ENCODE results near the gene E2F1.
A peak's percentile ranks its signal among the peaks of the same experiment; 100 is the strongest.

The E2F1 gene

GRCh38 chr20:33687370-33687915 is 1.3 kb upstream of the E2F1 start:
- DNase-seq, result no peak

- DNase-seq, result no peak
These were observed 790 bp upstream of the E2F1 start for GRCh38 chr20:33686984-33687366.

- DNase-seq, result peak; percentile 17 to 68
These were observed 671 bp downstream of the E2F1 start for GRCh38 chr20:33685328-33686099.

DNA sequence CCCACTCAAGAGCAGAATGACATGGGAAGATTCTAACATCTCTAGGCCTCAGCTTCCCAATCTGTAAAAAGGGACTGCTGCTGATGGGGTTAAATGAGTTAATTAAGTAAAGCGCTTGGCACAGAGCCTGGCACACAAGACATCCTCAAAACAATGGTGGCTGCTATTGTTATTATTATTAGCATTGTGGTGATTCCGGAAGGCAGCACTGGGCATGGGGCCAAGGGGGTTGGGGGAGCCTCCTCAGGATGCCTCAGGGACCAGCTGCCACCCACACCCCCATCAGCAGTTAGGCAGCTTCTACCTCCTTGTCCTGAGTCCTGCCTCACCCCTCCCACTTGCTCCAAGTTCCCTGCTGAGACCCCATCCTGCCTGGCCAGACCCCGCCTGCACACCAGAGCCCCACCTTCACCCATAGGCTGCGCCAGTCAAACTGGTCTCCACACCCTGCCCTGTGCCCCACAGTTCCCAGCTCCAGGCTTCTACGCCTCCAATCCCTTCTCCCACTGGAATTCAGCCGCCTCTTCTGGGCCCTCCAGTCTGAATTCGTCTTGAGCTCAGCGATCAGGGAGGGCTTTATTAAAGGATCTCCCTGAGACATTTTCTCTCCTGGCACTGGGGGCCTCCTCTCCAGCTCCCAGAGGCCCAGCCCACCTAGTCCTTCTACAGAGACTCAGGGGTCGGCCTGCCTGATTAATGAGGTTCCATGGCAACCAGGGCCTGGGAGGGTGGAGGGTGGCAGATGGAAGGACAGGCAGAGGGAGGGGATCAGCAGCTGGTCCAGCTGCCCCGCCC is 1.5 kb downstream of the E2F1 start:
- no peak for DNase-seq

GRCh38 chr20:33681728-33682353 is 4.3 kb downstream of the E2F1 start:
- no peak for DNase-seq

- no peak for DNase-seq
These were observed 4.9 kb downstream of the E2F1 start for GRCh38 chr20:33681288-33681687.

DNA sequence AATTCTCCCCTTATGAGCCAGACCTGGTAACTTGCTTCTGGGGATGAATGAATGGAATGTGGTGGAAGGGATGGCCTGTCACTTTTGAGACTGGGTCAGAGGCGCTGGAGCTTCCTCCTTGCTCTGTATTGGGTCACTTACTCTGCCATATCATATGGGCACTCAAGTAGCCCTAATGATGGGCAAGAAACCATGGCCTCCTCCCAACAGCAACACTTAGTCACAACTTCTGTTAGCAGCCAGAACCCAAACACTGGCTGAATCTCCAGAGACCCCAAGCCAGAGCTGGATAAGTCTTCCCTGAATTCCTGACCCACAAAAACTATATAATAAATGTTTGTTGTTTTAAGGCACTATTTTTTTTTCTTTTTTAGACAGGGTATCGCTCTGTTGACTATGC is 5.5 kb downstream of the E2F1 start:
- no peak for DNase-seq

DNA sequence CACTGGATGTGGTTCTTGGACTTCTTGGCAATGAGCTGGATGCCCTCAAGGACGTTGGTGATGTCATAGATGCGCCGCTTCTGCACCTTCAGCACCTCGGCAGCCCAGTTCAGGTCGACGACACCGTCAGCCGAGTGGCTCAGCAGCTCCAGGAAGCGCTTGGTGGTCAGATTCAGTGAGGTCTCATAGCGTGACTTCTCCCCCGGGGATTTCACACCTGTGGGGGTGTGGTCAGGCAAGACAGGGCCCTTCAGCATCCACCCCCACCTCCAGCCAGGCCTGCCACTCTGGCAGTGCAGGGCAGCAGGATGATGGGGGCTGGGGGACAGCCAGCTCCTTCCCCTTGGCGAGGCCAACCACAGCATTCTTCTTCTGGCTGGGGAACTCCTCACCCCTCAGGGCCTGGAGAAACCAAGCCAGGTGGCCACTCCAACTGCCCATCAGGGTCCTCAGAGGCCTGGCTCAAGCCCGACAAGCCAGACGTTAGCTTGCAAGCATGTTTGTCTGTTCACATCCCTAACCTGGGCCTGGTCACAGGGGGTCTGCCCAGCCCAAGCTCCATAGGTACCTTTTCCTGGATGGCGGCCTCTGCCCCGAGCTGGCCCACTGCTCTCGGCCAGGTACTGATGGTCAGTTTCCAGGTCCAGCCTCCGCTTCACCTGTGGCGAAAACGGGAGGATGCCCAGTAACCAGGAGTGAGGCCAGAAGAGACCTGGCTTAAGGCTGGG is 6.3 kb downstream of the E2F1 start:
- DNase-seq, result no peak

DNA sequence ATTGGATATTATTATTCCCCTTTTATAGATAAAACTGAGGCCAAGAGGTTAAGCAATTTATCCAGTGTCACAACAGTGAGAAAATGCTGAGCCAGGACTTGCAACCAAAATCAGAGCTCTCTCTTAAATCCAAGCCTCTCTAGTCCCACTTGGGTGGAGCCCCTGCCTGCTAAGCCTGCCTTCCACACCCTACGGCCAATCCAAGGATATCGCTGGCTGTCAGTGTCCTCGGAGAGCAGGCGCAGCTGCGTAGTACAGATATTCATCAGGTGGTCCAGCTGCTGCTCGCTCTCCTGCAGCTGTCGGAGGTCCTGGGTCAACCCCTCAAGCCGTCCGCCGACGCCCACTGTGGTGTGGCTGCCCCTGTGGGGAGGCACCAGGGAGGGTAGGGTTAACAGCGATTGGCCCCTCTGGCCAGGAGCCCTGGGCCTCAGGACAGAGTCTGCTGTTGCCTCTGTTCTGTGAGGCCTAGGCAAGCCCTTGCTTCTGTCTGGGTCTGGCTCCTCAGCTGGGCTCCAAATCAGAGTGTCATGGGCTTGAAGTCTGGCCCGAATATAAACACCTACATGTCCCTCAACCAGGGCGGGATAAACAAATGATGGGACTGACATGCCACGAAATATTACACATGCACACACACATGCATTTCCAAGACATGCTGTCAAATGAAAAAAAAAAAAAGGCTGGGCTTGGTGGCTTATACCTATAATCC is 8.0 kb downstream of the E2F1 start:
- no peak for DNase-seq

- no peak for DNase-seq
These were observed 9.2 kb downstream of the E2F1 start for GRCh38 chr20:33676652-33677645.

GRCh38 chr20:33676121-33676520 is 10.1 kb downstream of the E2F1 start:
- no peak for DNase-seq

DNA sequence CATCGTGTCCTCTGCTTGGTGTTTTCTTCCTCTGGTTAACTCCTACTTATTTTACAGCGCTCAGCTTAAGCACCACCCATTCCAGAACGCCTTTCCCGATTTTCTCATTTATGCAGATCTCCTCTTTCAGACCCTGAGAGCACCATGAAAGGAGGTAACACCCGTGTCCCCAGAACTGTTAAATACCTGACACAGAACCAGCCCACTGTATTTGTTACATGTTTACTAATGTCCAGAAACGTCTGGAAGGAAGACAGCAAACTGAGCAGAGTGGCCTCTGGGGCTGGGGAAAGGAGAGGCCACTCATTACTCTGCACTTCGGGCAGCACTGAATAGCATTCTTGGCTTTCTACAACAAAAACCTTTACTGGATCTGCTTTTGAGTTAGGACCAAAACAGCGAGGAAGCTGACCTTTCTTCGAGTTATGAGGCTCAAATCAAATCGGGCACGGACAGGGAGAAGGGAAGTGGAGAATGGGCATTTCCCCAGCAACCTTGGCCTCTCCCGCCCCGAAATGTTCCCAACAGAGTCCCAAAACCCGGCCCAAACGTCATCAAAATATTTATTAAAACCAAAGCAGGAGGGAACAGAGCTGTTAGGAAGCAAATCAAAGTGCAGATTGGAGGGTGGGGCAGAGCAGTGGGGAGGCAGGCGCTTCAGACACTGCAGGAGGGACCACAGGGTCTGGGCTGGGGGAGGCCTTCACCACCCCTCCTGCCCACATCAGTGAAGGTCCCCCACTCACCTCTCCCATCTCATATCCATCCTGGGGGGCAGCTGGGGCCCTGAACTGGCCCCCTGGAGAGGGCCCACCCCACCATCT is 10.8 kb downstream of the E2F1 start:
- no peak for DNase-seq

- peak; percentile 30 to 68 for DNase-seq
These were observed 11.7 kb downstream of the E2F1 start, which contains the start of gene NECAB3 for GRCh38 chr20:33674294-33675135. NECAB3 (minus strand) TSS chr20:33674428; CDS start chr20:33674352, 76 bp downstream.

DNA sequence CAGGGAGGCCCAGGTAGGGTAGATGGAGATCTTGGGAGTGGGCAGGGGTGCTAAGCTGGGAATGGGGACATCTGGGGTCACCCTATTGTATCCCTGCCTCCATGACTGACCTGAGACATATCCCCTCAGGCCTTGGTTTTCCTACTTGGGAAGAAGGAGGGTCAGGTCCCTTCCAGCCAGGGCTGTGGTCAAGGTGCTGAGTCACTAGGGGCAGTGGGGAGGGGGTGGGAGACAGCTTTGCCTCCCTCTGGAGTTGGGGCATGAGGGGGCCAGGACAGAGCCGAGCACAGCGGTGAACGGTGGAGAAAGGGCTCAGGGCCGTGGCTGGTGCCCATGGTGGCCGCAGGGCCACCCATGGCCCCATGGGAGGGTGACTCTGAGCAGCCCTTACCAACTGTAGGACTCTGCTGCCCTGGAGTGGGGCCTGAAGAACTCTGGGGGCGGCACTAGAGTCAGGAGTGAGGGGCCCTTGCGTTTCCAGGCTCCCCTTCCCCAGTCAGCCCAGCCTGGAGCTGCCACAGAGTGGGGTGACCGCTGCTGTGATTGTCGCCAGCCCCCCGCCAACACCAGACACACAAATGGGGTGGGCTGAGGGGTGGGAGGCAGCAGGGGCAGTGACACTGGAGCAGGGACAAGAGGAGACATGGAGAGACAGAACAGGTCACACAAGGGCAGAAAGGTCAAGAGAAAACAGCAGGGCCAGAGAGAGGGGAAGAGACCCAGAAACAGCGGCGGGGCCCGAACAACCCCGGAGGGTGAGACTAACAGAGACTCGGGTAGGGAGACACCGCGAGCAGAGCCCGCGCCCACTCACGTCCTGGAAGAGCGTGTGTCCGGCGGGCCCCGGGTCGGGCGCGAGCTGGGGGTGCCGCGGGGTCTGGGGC is 12.5 kb downstream of the E2F1 start:
- no peak for DNase-seq

DNA sequence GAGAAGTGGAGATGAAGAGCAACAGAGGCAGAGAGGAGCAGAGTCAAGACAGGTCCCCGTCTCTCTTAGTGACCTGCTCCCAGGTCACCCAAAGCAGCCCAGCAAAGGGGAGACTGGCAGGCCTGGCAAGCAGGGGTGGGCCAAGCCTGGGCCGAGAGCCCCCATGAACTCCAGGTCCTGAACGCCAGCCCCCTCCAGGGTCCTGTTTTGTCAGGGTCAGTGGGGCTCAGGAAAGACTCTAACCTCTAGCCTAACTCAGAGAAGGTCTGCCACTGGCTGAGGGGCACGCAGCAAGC is 13.1 kb downstream of the E2F1 start:
- DNase-seq, result no peak

- no peak for DNase-seq
These were observed 13.6 kb downstream of the E2F1 start for GRCh38 chr20:33672426-33673113.

DNA sequence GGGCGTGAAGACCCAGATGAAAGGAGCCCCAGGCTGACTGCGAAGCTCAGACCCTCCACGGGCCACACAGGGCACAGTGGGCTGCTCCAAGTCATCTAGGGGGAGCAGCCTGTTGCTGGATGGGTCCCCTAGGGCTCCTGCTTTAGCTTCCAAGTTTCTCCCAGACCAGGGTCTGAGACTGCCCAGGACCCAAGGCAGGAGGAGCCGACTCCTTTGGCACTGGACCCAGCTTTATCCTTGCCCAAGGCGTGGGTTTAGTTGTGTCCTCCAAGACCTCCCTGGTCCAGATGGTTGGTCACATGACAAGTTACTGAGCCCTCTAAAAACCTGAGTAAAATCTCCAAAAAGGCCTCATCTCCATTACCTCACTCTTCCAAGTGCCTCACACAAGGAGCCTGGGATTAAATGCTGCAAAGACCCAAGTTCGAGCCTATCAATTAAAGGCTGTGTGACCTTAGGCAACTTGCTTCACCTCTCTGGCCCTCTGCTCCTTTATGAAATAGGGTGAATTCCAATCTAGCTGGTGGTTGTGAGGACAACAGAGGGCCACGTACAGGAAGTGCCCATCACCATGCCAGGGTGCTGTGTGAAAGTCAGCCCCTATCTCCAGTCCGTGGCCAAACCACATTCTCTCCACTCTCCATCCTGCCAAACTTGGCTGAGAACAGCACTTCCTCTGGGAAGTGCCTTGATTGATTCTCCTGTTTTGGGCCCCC is 14.5 kb downstream of the E2F1 start:
- no peak for DNase-seq
